Rectal smooth muscle tissue (tissue), 1 donor: ENCODE data around the gene ADCY3.

Source experiments
- H3K27ac ChIP-seq: one replicate; pipeline ENCODE4 v1.7.0; 2013; ENCODE audit warnings: low read depth, low read length, inconsistent platforms
- H3K27me3 ChIP-seq: one replicate; pipeline ENCODE4 v1.7.0; 2013; ENCODE audit warnings: low read length; ENCODE audit not compliant: control insufficient read depth, insufficient read depth
- H3K36me3 ChIP-seq: one replicate; pipeline ENCODE4 v1.7.0; 2013; ENCODE audit warnings: low read length; ENCODE audit not compliant: control insufficient read depth, insufficient read depth
- H3K4me1 ChIP-seq: one replicate; pipeline ENCODE4 v1.7.0; 2013; ENCODE audit warnings: low read length; ENCODE audit not compliant: control insufficient read depth, insufficient read depth
- H3K4me3 ChIP-seq: one replicate; pipeline ENCODE4 v1.7.0; 2013; ENCODE audit warnings: low read length
- H3K9ac ChIP-seq: one replicate; pipeline ENCODE4 v1.7.0; 2013; ENCODE audit warnings: low read length

ADCY3 gene

GRCh38 chr2:24825883-24826772 lies 93.9 kb downstream of the ADCY3 start:
- Histone ChIP-seq H3K4me1 (no peaks in the 10 kb centered on the region), H3K4me3 (no peak overlapping the region), H3K27ac (no peak overlapping the region), H3K27me3 (no peaks in the 10 kb centered on the region), H3K36me3 (peaks cover 3% of the 10 kb centered on the region), H3K9ac (no peak overlapping the region)

GRCh38 chr2:24824966-24825882 lies 94.8 kb downstream of the ADCY3 start:
- H3K36me3 ChIP-seq = peaks cover 3% of the 10 kb centered on the region

DNA sequence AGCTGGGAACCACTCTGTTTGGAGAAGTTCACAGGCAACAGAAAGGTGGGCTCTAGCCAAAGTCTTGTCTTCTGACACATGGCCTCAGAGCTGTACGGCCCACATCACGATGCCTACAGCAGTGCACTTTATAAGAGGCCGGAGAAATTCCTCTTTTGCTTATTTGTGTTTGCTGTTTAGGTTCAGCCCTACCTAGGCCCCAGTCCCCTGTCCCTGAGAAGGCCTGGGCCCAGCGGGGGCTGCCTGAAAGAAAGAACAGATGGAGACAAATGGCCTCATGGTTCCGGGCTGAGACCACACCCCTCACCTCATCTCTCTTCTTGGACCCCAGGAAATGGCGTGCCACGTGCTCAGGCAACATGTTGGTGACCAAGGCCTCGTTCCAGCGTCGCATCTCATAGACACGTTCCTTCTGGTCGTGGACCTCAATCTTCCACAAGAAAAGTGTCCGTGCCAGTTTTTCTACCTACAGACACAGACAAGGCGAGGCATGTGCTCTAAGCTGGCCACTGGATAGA lies 95.9 kb downstream of the ADCY3 start:
- Histone ChIP-seq H3K9ac (no peak overlapping the region), H3K27ac (no peak overlapping the region), H3K27me3 (no peaks in the 10 kb centered on the region), H3K36me3 (peaks cover 5% of the 10 kb centered on the region), H3K4me1 (no peaks in the 10 kb centered on the region), H3K4me3 (no peak overlapping the region)

More at GRCh38 chr2:24824966-24825882, 94.8 kb downstream of the ADCY3 start:
- Histone ChIP-seq H3K27me3 (no peaks in the 10 kb centered on the region), H3K4me1 (no peaks in the 10 kb centered on the region), H3K9ac (no peak overlapping the region), H3K4me3 (no peak overlapping the region), H3K27ac (no peak overlapping the region)

GRCh38 chr2:24822049-24822706 lies 97.9 kb downstream of the ADCY3 start:
- H3K27me3 ChIP-seq = no peaks in the 10 kb centered on the region
- no peak overlapping the region for H3K9ac ChIP-seq
- H3K27ac ChIP-seq = no peak overlapping the region
- no peak overlapping the region for H3K4me3 ChIP-seq
- H3K4me1 ChIP-seq = no peaks in the 10 kb centered on the region
- H3K36me3 ChIP-seq = peaks cover 5% of the 10 kb centered on the region

DNA sequence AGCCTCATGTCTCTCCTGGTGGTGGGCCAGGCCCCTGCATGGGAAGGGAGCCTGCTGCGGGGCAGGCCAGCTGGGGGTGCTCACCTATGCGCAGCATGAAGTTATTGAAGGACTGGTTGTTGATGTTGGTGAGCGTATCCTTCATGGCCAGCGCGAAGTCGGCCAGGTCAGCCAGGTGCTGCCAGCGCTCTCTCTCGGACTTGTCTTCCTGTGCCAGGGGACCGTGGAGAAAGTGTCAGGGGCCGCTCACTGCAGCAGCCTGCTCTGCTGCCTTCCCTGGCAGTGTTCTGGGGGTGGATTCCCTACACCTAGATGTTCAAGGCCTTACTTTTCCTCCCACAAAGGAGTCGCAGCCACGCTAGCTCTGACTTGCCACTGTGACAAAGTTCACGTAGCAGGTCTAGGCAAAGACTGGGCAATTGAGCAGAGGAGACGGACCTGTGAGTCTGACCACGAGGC lies 98.6 kb downstream of the ADCY3 start:
- no peaks in the 10 kb centered on the region for H3K27me3 ChIP-seq
- no peak overlapping the region for H3K27ac ChIP-seq
- H3K4me3 ChIP-seq = no peak overlapping the region
- H3K36me3 ChIP-seq = peaks cover 5% of the 10 kb centered on the region
- H3K4me1 ChIP-seq = no peaks in the 10 kb centered on the region
- no peak overlapping the region for H3K9ac ChIP-seq

GRCh38 chr2:24820598-24821432 lies 99.2 kb downstream of the ADCY3 start:
- Histone ChIP-seq H3K4me1 (no peaks in the 10 kb centered on the region), H3K36me3 (peaks cover 5% of the 10 kb centered on the region), H3K27ac (no peak overlapping the region), H3K4me3 (no peak overlapping the region), H3K9ac (no peak overlapping the region), H3K27me3 (no peaks in the 10 kb centered on the region)

- no peak overlapping the region for H3K9ac ChIP-seq
- H3K27ac ChIP-seq = no peak overlapping the region
- H3K4me3 ChIP-seq = no peak overlapping the region
- peaks cover 5% of the 10 kb centered on the region for H3K36me3 ChIP-seq
- H3K27me3 ChIP-seq = no peaks in the 10 kb centered on the region
- H3K4me1 ChIP-seq = no peaks in the 10 kb centered on the region
Observed at GRCh38 chr2:24820175-24820513, 99.9 kb downstream of the ADCY3 start.

DNA sequence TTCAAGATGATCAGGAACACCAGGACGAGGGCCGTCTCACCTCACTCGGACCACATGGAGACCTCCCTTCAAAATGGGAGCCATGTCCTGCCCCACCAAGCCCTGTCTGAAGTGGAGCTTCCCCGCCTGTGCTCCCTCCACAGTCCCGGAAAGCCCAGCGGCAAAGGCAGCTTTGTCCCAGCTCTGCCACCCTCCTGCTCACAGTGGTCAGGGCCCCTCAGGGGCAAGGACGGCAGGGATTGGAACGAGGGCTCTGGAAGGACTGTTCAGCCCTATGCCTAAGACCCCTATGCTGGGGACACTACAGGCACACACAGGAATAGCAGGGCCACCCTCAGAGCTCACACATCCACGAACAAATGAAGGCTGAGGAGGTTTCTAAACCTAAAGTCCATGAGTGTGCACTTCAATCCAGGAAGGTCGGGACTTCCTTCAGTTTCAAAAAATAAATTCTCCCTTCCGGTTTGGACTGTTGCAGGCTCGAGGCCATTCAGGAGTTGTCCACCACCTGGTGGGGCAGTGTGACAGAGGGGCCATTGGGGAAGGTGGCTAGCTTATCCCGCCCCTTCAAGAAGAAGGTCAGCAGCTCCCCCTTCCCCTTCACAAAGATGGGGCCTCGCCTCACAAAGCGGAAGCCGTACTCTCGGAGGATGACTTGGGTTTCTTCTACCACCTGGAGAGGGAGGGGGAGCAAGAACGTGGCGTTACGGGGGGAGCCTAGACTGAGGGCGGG lies 100.4 kb downstream of the ADCY3 start:
- Histone ChIP-seq H3K36me3 (peaks cover 5% of the 10 kb centered on the region), H3K27ac (no peak overlapping the region), H3K4me1 (no peaks in the 10 kb centered on the region), H3K27me3 (no peaks in the 10 kb centered on the region), H3K4me3 (no peak overlapping the region), H3K9ac (no peak overlapping the region)

DNA sequence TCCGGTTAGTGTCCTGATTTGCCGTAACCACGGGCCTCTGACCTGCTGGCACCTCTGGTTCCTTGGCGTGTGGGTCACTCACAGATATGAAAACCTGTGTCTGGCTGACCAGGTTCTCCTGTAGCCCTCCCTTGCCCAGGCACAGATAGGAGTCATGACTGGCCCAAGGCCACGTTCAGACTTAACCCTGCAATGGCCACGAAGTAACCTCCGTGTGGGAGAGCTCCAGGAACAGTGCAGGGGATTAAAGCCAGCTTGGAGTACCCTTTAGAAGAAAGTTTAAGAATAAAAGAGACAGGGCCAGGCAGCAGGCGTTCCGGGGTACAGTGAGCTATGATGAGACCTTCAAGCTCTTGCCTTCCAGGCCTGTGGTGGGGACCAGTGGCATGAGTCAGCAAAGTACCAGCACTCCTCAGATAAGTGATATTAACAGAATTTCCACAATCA lies 101.3 kb downstream of the ADCY3 start:
- H3K36me3 ChIP-seq = peaks cover 5% of the 10 kb centered on the region
- H3K4me1 ChIP-seq = no peaks in the 10 kb centered on the region
- no peak overlapping the region for H3K4me3 ChIP-seq
- no peak overlapping the region for H3K9ac ChIP-seq
- no peaks in the 10 kb centered on the region for H3K27me3 ChIP-seq
- no peak overlapping the region for H3K27ac ChIP-seq

GRCh38 chr2:24816884-24817283 lies 103.2 kb downstream of the ADCY3 start:
- Histone ChIP-seq H3K9ac (no peak overlapping the region), H3K4me1 (no peaks in the 10 kb centered on the region), H3K36me3 (peaks cover 2% of the 10 kb centered on the region), H3K27ac (no peak overlapping the region), H3K27me3 (no peaks in the 10 kb centered on the region), H3K4me3 (no peak overlapping the region)

- Histone ChIP-seq H3K27ac (no peak overlapping the region), H3K36me3 (peaks cover 2% of the 10 kb centered on the region), H3K9ac (no peak overlapping the region), H3K4me1 (no peaks in the 10 kb centered on the region), H3K27me3 (no peaks in the 10 kb centered on the region), H3K4me3 (no peak overlapping the region)
Observed at GRCh38 chr2:24816404-24816803, 103.6 kb downstream of the ADCY3 start.
